Fibroblast of mammary gland (primary cell): Measurements from ENCODE around the gene AKT1.
"Not testable (repeated sequence)": the region's sequence is repeated elsewhere in the genome, so short reads cannot be mapped to it uniquely, and the experiment has no call there.

Source experiments
- DNase-seq: peaks from one replicate; pipeline ENCODE4 v3.0.0-alpha.2; 2010; ENCODE audit warnings: low read depth
- H3K4me3 ChIP-seq: 2 replicates; pipeline ENCODE4 v1.5.1; 2011; ENCODE audit warnings: low read depth, mild to moderate bottlenecking, low read length, moderate library complexity; ENCODE audit not compliant: control insufficient read depth
- TF ChIP-seq, protein P1 (sequence below): conservative IDR thresholded peaks from 2 replicates; pipeline ENCODE4 v1.5.1; 2011; ENCODE audit warnings: low read depth, low read length, inconsistent platforms; ENCODE audit not compliant: control insufficient read depth, insufficient read depth

AKT1 gene

DNA sequence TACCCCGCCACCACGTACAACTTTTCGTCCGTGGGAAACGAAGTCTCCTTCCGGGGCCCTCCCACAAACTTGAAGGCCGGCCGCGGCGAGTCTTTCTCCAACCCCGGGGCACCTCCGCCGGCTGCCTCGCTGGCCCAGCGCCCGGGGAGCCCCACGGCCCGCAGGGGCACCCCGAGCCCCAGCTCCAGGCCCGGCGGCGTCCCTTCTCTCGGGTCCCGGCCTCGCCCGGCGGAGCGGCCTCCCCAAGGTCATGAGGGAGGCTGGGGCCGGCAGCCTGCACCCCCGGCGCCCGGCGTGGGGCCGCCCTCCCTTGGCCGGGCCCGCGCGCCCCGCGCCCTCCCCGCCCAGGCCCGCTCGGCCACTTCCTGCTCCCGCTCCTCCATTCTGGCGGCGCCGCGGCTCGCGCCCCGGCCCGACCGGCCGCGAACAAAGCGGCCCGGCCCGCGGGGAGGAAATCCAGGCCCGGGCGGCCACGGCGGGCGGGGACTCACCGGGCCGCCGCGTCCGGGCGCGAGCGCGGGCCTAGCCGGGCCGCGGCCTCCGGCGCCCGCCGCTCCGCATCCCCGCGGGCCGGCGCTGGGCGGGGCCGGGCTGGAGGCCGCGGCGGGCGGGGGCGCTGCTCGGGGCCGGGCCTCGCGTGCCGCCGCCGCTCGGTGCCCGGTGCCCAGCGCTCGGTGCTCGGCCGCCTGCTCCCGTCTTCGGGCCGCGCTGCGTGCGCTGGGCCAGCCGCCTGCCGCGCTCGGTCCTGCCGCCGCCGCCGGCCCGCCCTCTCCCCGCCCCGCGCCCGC is at the start of gene AKT1:
Gene AKT1, minus strand, starts transcription at position 756 of the 788 bp plus-strand sequence. CDS start 3,105 bp downstream, outside the sequence.
- DNase-seq: no peak
- TF ChIP-seq, protein P1, sequence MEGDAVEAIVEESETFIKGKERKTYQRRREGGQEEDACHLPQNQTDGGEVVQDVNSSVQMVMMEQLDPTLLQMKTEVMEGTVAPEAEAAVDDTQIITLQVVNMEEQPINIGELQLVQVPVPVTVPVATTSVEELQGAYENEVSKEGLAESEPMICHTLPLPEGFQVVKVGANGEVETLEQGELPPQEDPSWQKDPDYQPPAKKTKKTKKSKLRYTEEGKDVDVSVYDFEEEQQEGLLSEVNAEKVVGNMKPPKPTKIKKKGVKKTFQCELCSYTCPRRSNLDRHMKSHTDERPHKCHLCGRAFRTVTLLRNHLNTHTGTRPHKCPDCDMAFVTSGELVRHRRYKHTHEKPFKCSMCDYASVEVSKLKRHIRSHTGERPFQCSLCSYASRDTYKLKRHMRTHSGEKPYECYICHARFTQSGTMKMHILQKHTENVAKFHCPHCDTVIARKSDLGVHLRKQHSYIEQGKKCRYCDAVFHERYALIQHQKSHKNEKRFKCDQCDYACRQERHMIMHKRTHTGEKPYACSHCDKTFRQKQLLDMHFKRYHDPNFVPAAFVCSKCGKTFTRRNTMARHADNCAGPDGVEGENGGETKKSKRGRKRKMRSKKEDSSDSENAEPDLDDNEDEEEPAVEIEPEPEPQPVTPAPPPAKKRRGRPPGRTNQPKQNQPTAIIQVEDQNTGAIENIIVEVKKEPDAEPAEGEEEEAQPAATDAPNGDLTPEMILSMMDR: no peak
- H3K4me3 ChIP-seq: peak within 1 kb of the TSS; percentile 72

DNA sequence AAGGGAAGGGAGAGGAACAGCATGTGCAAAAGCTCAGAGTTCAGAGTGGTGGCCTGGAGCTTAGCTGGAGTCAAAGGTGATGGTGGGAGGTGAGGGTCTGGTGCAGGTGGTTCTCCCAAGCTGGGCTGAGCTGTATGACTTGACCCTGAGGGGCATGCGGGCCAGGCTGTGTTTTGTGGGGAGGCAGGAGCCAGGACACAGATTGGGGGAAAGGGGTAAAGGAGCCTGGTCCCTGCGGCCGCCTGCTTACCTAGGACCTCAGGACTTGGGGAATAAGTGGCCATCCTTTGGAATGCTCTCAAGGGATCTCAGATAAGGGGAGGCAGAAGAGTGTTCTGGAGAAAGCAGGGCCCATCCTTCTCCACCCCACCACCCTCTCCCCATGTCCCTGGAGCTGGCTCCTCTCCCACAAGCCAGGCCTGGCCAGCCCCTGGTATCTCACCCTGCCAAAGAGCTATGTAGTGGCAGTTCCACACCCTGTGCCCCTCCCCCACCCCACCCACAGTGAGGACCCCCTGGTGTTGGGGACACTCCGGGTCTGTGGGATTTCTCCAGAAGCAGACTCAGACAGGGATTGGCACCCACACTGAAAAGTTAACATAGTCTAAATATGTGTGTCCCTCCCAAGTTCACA is 49.6 kb upstream of the AKT1 start:
- TF ChIP-seq, protein P1: no peak
- DNase-seq: no peak
- no peak overlapping the region for H3K4me3 ChIP-seq

DNA sequence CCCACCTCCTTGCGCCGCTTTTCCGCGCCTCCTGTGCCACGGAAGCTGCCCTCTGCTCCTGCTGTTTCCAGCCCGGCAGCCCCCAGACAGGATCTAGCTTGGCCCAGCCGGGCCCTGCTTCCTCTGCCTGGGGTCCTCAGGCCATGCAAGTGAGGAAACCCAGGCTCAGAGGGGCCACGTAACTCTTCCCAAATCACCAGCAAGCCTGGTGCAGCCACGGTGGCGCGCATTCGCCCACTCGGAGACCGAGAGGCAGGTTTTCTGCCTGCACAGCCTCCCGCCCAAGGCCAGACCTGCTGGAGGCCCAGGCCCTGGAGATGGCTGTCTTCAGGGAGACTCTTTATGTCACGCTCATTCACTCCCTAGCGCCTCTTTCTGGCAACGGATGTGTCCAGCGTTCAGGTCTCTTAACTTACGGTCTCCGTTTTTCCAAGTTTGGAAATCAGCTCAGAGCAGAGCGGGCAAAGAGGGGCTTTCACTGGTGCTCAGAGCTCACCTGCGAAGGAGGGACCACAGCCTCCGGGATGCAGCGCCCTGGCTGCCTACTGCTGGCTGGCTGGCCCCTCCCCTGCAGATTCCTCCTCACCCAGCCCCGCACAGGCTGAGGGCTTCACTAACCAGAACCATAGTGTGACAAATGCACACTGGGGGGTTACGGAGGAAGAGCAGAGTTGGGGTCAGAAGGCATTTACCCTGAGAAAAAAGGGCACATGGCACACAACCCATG is 48.9 kb upstream of the AKT1 start:
- TF ChIP-seq, protein P1: no peak
- no peak overlapping the region for H3K4me3 ChIP-seq
- no peak for DNase-seq

DNA sequence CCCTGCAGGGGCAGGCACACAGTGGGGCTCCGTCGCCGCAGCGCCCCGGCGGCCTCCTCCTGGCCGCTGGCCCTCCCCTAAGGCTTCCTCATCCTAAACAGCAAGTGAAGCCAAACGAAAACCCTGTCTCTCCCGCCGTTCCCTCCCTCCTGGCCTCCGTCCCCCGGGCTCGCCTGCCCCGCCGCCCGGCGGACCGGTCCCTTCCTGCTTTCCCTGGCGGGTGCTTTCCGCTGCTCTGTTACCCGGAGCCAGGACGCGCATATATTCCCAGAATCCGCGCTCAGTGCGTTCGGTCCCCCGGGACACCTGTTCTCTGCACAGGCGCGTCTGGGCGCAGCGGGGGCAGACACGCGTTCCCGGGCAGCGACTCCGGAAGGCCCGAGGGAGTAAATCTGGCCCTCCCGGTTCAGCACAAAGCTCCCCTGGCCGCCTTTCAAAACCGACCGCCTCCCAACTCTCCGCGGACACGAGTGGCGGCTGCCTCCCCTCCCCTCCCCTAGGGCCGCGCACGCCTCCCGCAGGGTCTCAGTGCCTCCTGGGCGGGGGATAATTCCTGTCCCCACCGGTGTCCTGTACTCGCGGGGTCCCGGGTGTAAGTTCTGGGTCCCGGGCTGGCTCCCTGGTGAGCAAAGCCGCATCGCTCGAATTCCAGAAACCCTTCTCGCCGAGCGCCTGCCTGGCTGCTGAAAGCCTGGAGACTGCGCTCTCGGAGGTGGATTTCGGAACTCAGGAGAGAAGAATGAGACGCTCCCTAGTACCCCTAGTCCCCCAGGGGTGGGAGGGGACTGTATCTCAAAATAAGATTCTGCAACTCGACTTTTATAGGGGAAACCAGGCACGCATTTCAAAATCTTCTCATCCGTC is 48.1 kb upstream of the AKT1 start:
- DNase-seq: no peak
- H3K4me3 ChIP-seq: no peak overlapping the region
- TF ChIP-seq, protein P1: no peak

DNA sequence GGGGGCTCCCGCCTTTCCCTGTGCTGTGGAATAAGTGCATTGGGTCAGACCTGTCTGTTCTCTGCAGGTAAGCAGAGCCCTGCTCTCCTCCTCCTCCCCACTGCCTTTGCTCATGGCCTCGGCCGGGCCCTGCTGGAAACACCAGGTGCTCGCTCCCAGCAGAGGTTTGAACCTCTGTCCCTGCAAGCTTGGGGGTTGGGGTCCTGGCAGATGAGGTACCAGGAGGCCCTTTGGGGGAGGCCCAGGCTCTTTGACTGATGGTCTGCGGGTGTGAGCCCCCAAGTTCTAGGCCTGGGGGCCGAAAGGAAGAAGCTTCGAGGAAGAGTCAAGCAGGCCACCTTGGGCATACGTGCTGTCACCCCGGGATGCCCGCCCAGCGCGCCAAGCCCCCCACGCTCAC is 47.5 kb upstream of the AKT1 start:
- no peak overlapping the region for H3K4me3 ChIP-seq
- TF ChIP-seq, protein P1: no peak
- no peak for DNase-seq

DNA sequence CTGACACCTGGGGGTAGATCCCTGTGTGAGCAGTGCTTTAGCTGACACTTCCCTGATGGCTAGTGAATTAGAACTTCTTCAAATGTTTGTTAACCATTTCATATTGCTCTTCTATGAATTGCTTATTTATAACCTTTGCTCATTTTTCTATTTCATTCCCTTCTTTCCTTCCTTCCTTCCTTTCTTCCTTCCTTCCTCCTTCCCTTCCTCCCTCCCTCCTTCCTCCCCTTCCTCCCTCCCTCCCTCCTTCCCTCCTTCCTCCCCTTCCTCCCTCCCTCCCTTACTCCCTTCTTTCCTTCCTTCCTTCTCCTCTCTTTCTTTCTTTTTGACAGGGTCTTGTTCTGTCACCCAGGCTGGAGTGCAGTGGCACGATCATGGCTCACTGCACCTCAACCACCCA is 46.2 kb upstream of the AKT1 start:
- no peak overlapping the region for H3K4me3 ChIP-seq
- TF ChIP-seq, protein P1: no peak
- no peak for DNase-seq

DNA sequence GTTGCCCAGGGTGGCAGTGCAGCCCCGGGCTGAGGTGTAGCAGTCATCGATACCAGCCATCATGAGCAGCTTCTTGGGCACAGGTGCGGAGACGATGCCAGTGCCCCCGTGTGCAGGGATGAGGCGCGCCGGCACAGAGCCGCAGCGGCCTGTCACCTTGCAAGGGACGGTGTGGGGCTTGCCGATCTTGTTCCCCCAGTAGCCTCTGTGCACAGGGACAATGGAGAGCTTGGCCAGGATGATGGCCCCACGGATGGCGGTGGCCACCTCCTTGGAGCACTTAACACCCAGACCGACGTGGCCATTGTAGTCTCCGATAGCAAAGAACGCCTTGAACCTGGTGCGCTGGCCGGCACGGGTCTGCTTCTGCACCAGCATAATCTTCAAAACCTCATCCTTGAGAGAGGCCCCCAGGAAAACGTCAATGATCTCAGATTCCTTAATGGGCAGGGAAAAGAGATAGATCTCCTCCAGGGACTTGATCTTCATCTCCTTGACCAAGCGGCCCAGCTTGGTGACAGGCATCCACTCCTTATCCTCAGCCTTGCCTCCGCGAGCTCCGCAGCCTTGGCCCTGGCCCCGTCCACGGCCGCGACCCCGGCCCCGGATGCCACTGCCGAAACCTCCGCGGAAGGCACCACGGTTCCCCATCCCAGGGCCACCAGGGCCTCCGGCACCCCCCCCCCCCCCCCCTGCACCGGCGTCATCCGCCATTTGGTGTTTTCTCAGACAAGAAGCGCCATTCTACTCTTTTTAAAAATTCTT is 40.8 kb upstream of the AKT1 start:
- DNase-seq, H3K4me3 ChIP-seq: not testable (repeated sequence)
